Upper lobe of left lung (tissue), 6 donors: Measurements from ENCODE around the gene ETS1. TPM values are rescaled to one million over a fixed set of nuclear protein-coding genes. Genes with fewer than 3 reads are reported as not detected.

Experiments used
- ATAC-seq, 2 donors: fragments of 200-7000 bp; cut with Tn5 transposase; one replicate each; pipeline ENCODE4 v1.9.1; 2022; ENCODE audit warnings: mild to moderate bottlenecking in 2 of 2, moderate library complexity in 2 of 2; ENCODE audit not compliant: low FRiP score in 2 of 2
- DNase-seq, 2 donors: peaks; one replicate each; pipeline ENCODE4 v3.0.0-alpha.2; 2019 to 2020
- H3K27ac ChIP-seq, 4 donors: fragments of 200-600 bp; sonication (generic); one replicate each; pipeline ENCODE4 v1.5.1; 2016 to 2019
- H3K27me3 ChIP-seq, 4 donors: fragments of 200-600 bp; sonication (generic); one replicate each; pipeline ENCODE4 v1.5.1; 2017 to 2019
- H3K36me3 ChIP-seq, 4 donors: fragments of 200-600 bp; sonication (generic); one replicate each; pipeline ENCODE4 v1.5.1; 2016 to 2019
- H3K4me1 ChIP-seq, 4 donors: fragments of 200-600 bp; sonication (generic); one replicate each; pipeline ENCODE4 v1.5.1; 2018 to 2019
- H3K4me3 ChIP-seq, 4 donors: fragments of 200-600 bp; sonication (generic); one replicate each; pipeline ENCODE4 v1.5.1; 2017 to 2019; ENCODE audit warnings: mild to moderate bottlenecking in 2 of 4, moderate library complexity in 1 of 4
- H3K9me3 ChIP-seq, 4 donors: fragments of 200-600 bp; sonication (generic); one replicate each; pipeline ENCODE4 v1.5.1; 2018 to 2019
- EP300 ChIP-seq, 4 donors: sonication (generic); formaldehyde crosslinking; IDR thresholded peaks; one replicate each; pipeline ENCODE4 v1.5.1; 2017; ENCODE audit warnings: antibody characterized with exemption in 4 of 4, control low read depth in 2 of 4
- POLR2A ChIP-seq, 4 donors: fragments of 450-650 bp; IDR thresholded peaks; one replicate each; pipeline ENCODE4 v1.5.1; 2016 to 2017; ENCODE audit warnings: antibody characterized with exemption in 4 of 4, mild to moderate bottlenecking in 2 of 4
- POLR2AphosphoS5 ChIP-seq, 2 donors: sonication (generic); formaldehyde crosslinking; IDR thresholded peaks; one replicate each; pipeline ENCODE4 v1.5.1; 2017; ENCODE audit warnings: antibody characterized with exemption in 2 of 2
- WGBS, 2 donors: methylation state at CpG; one replicate each; pipeline ENCODE4 v1.1.5; 2017 to 2018; 5-methylcytosine and 5-hydroxymethylcytosine counted together
- total RNA-seq, 6 donors: library from RNA; depleted of rRNA in 4 of 6; stranded (reverse); fragments of >200 nt in 4 of 6; gene quantifications; one replicate each; pipeline versions ENCODE4 v1.1.0 to v1.2.1, GENCODE V29; 2016 to 2021
- TF ChIP-seq, protein P1 (sequence below), 6 experiments: fragments of 450-650 bp in 4 of 6; fragments of 200-600 bp in 2 of 6; sonication (generic) in 2 of 6; IDR thresholded peaks; one replicate each; pipeline ENCODE4 v1.5.1; 2016 to 2019; ENCODE audit warnings: antibody characterized with exemption in 6 of 6
- donor health status: DM: no; HTN: no; CAD: no; lungs with moderate emphysema.
- donor health status: DM: no; HTN: yes; CAD: no; lungs with severe emphysema.

Gene ETS1
- total RNA-seq, 6 donors from 2014 or later: 29.3 to 107 (median 79.0) TPM

DNA sequence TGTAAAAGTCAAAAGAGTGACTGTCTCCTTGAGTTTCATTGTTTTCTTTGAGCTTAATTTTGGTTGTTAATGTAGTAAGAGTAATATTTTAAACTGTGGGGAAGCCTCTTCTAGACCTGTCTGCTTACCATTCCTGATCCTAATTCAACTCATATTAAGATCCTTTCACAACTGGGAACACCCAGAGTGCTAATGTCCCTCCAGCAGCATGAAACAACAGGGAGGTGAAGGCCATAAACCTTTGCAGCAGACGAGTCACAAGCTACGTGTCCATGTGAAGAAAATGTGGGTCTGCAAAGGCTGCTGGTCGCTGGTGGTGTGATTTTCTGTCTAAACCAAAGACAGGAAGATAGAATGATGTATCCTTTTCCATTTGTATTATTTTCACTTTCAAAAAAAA is 152.5 kb downstream of the ETS1 start:
- no peak overlapping the region for H3K27ac ChIP-seq
- no peaks in the 10 kb centered on the region for H3K9me3 ChIP-seq
- no peaks in the 10 kb centered on the region for H3K36me3 ChIP-seq
- TF ChIP-seq POLR2A (IDR thresholded peaks at IDR 0.05) (no peak), POLR2AphosphoS5 (IDR thresholded peaks at IDR 0.05) (no peak)
- no peak for ATAC-seq
- DNase-seq: no peak
- H3K27me3 ChIP-seq: no peaks in the 10 kb centered on the region
- no peaks in the 10 kb centered on the region for H3K4me1 ChIP-seq
- H3K4me3 ChIP-seq: no peak overlapping the region
- WGBS, 2 donors: 75 to 94% methylated on average over 3 of the region's 3 CpGs

DNA sequence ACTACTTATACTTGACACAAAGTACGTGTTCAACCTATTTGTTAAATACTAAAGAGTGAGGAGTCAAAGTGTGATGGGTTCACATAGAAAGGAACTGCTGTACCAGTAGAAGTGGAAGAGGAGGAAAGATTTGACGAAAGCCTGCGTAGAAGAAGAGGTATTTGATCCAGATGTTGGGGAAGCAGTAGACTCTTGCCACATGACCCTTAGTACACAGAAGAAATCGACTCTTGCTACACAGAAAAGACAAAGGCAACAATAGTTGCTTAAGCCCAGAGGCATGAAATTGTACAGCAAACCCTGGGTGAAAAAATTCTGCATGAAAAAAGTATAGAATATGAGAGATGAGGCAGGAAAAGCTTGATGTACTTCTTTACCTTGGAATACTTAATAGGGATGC is 152.9 kb downstream of the ETS1 start:
- H3K4me1 ChIP-seq: no peaks in the 10 kb centered on the region
- TF ChIP-seq EP300 (IDR thresholded peaks at IDR 0.05) (no peak), POLR2A (IDR thresholded peaks at IDR 0.05) (no peak), POLR2AphosphoS5 (IDR thresholded peaks at IDR 0.05) (no peak)
- TF ChIP-seq, protein P1, sequence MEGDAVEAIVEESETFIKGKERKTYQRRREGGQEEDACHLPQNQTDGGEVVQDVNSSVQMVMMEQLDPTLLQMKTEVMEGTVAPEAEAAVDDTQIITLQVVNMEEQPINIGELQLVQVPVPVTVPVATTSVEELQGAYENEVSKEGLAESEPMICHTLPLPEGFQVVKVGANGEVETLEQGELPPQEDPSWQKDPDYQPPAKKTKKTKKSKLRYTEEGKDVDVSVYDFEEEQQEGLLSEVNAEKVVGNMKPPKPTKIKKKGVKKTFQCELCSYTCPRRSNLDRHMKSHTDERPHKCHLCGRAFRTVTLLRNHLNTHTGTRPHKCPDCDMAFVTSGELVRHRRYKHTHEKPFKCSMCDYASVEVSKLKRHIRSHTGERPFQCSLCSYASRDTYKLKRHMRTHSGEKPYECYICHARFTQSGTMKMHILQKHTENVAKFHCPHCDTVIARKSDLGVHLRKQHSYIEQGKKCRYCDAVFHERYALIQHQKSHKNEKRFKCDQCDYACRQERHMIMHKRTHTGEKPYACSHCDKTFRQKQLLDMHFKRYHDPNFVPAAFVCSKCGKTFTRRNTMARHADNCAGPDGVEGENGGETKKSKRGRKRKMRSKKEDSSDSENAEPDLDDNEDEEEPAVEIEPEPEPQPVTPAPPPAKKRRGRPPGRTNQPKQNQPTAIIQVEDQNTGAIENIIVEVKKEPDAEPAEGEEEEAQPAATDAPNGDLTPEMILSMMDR (IDR thresholded peaks at IDR 0.05): no peak
- no peak overlapping the region for H3K27ac ChIP-seq
- no peaks in the 10 kb centered on the region for H3K9me3 ChIP-seq
- DNase-seq (no peak), ATAC-seq (no peak)
- H3K27me3 ChIP-seq: no peaks in the 10 kb centered on the region
- no peaks in the 10 kb centered on the region for H3K36me3 ChIP-seq
- H3K4me3 ChIP-seq: no peak overlapping the region
- whole genome bisulfite sequencing, 2 donors: 85 to 87% methylated on average over 4 of the region's 4 CpGs

DNA sequence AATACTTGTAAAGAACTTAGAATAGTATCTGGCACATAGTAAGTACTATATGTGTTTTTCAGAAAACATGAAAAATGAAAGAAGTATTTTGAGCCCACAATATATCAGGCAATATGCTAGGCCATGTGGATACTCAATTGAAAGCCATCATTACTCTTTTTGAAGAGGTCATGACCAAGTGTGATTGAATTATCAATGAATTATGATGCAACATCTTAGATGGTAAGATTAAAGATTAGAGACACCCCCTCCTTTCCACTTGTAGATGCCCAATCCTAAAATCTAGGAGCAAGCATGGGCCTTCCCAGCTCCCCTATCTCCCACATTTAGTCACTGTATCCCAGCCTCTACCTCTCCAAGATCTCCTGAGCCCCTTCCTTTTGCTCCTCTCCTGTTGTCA is 154.4 kb downstream of the ETS1 start:
- Histone ChIP-seq H3K4me1 (no peaks in the 10 kb centered on the region), H3K9me3 (no peaks in the 10 kb centered on the region), H3K27ac (no peak overlapping the region), H3K4me3 (no peak overlapping the region), H3K27me3 (no peaks in the 10 kb centered on the region), H3K36me3 (no peaks in the 10 kb centered on the region)
- TF ChIP-seq POLR2AphosphoS5 (IDR thresholded peaks at IDR 0.05) (no peak), POLR2A (IDR thresholded peaks at IDR 0.05) (no peak), EP300 (IDR thresholded peaks at IDR 0.05) (no peak)
- TF ChIP-seq, protein P1 (IDR thresholded peaks at IDR 0.05): no peak
- no peak for ATAC-seq
- DNase-seq: no peak

DNA sequence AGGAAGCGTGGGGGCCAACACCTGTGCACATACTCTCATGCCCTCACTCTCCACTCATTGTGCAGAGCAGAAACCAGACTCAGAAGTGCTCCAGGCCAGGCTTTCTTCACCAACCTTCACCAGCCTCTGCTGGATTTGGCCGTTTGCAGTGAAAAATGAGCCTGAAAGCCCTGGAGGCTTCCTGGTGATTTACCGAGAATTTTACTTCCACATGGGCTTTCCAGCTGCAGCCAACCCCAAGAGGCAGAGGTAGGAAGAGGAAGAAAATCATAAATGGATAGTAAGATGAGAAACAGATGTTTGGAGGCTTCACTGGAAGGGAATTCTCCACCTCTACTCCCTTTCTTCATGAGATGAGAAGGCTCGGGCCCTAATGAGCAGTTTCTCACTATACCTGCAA is 155.4 kb downstream of the ETS1 start:
- no peaks in the 10 kb centered on the region for H3K4me1 ChIP-seq
- no peak for ATAC-seq
- no peaks in the 10 kb centered on the region for H3K27me3 ChIP-seq
- 87 to 93% methylated on average over 3 to 4 of the region's 4 CpGs for WGBS, 2 donors
- no peak overlapping the region for H3K27ac ChIP-seq
- TF ChIP-seq POLR2AphosphoS5 (IDR thresholded peaks at IDR 0.05) (no peak), EP300 (IDR thresholded peaks at IDR 0.05) (no peak), POLR2A (IDR thresholded peaks at IDR 0.05) (no peak)
- TF ChIP-seq, protein P1 (IDR thresholded peaks at IDR 0.05): no peak
- H3K36me3 ChIP-seq: no peaks in the 10 kb centered on the region
- H3K9me3 ChIP-seq: no peaks in the 10 kb centered on the region
- no peak overlapping the region for H3K4me3 ChIP-seq
- DNase-seq: no peak

DNA sequence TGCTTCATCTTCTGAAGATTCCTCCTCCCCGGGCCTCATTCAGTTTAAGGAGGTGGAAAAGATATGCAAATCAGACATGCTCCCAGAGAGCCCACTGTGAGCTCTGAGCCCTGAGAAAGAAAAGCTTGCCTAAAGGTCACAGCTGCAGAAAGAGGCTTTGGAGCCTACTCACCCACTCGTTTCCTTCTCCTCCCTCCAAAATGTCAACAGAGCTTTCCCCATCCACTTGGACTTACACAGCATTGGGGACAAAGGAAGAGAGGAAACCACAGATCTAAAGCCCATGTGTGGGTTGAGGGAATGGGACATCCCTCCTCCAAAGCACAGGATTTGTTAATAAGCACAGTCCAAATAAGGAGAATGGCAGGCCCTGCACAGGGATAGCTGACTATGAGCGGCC is 158.4 kb downstream of the ETS1 start:
- no peak for ATAC-seq
- H3K4me3 ChIP-seq: no peak overlapping the region
- no peaks in the 10 kb centered on the region for H3K9me3 ChIP-seq
- TF ChIP-seq, protein P1 (IDR thresholded peaks at IDR 0.05): no peak
- DNase-seq: no peak
- no peaks in the 10 kb centered on the region for H3K27me3 ChIP-seq
- 62% methylated on average over 3 of the region's 3 CpGs for WGBS, 2 donors
- H3K27ac ChIP-seq: no peak overlapping the region
- H3K4me1 ChIP-seq: peaks cover 0 to 12% (median 11%) of the 10 kb centered on the region in 4 donors
- no peaks in the 10 kb centered on the region for H3K36me3 ChIP-seq
